ENCODE measurements around the gene ZNF521. TPM values are rescaled to one million over a fixed set of nuclear protein-coding genes. Genes with fewer than 3 reads are reported as not detected.

The ZNF521 gene
- total and polyA plus RNA-seq, 2 of the 13 experiments (the other 11 are each of a cell fraction or from before 2014, with no cell fraction given): 0.02 TPM; not detected in 1

- no TSS peak for BruUV-seq (replicated peaks)
- Histone ChIP-seq H3K27me3 (ENCODE audit: control insufficient read depth in 1 of 2, insufficient read depth in 2 of 2, low read length in 2 of 2) (no peaks in the 10 kb centered on the region), H3K9ac (ENCODE audit: insufficient read depth, low read depth, low read length) (no peak overlapping the region), H4K20me1 (ENCODE audit: insufficient read depth, low read length) (no peaks in the 10 kb centered on the region), H2AFZ (ENCODE audit: low read length) (no peak overlapping the region), H3K4me1 (ENCODE audit: insufficient read depth, low read length) (no peaks in the 10 kb centered on the region), H3K4me3 (replicated peaks in 1 of 3; ENCODE audit: insufficient read depth in 1 of 3, low read depth in 2 of 3, low read length in 3 of 3) (no peak overlapping the region), H3K27ac (ENCODE audit: extremely low read length, insufficient read depth, low read length) (no peak overlapping the region), H3K36me3 (replicated peaks in 1 of 2; ENCODE audit: control insufficient read depth in 1 of 2, insufficient read depth in 2 of 2, low read length in 2 of 2) (no peaks in the 10 kb centered on the region), H3K4me2 (ENCODE audit: low read depth, low read length) (no peak overlapping the region), H3K9me3 (ENCODE audit: low read length) (no peaks in the 10 kb centered on the region), H3K79me2 (ENCODE audit: insufficient read depth, low read length) (no peaks in the 10 kb centered on the region)
- DNase-seq (ENCODE audit: low spot score) (no peak), ATAC-seq (no peak), FAIRE-seq (no peak)
- TF ChIP-seq AKAP8 (CRISPR knock-in tag; IDR thresholded peaks at IDR 0.05) (no peak), SCMH1 (CRISPR knock-in tag; IDR thresholded peaks at IDR 0.05; ENCODE audit: borderline replicate concordance) (no peak)
- intact Hi-C loops (cut with micrococcal nuclease; ENCODE audit: unreplicated experiment): loop anchor here (10.0 kb wide), 1 partner anchor 75 kb away; no protein-coding TSS in a partner anchor
- in situ Hi-C loops (cut with HindIII; ENCODE audit: extremely low pct_ligation_motif_present, low pct_unique_long_range_greater_than_20kb): no loop called here
- ChIA-PET CTCF (ENCODE audit: low intra/inter-chr PET ratio, low total read pairs) (no interaction called here), POLR2A (no interaction called here)
- WGBS (ENCODE audit: low lambda C conversion rate): 14% methylated on average over 1 of the region's 1 CpG
Observed at GRCh38 chr18:25169701-25170100, 182.3 kb downstream of the ZNF521 start.

DNA sequence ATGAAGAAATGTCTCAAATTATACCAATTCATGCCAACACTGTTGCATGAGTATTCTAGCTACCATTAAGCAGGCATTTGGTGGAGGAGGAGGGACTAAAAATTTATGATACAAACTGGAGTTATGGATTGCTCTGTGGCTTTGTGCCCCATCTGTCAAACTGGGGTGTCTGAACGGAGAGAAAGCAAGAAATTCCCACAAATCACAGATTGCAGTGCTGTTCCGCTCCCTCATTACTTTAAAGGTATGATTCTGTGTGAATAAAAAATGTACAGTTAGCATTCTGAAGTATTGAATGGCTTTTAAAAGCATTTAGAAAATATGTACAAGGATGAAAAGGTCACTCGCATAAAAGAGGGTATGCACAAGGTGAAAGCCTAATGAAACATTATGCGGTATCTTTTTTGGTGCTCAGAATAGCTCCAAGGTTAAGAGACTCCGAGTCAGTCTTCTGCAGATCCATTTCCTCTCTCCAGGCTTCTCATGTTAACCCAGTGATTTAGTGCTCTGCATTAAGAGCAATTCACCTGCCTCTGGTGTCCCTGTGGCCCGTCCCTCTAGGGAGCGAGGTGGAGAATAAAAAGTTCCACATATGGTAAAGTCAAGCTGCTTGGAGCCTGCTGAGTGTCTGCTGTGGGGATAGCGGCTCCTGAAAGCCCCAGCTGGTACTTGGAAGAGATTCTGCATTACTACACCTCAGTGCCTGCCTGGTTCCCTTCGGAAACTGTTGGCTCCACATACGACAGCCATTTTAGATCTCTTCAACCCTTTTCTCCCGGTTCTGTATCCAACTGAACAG lies 184.2 kb downstream of the ZNF521 start:
- ChIA-PET POLR2A (no interaction called here), CTCF (ENCODE audit: low intra/inter-chr PET ratio, low total read pairs) (no interaction called here)
- FAIRE-seq: no peak
- H3K9ac ChIP-seq (ENCODE audit: insufficient read depth, low read depth, low read length): no peak overlapping the region
- H3K9me3 ChIP-seq (ENCODE audit: low read length): no peaks in the 10 kb centered on the region
- H3K4me1 ChIP-seq (ENCODE audit: insufficient read depth, low read length): no peaks in the 10 kb centered on the region
- no peak overlapping the region for H3K4me2 ChIP-seq (ENCODE audit: low read depth, low read length)
- ATAC-seq: no peak
- H3K27ac ChIP-seq (ENCODE audit: extremely low read length, insufficient read depth, low read length): no peak overlapping the region
- 16% methylated on average over 11 of the region's 11 CpGs for WGBS (ENCODE audit: low lambda C conversion rate)
- H3K36me3 ChIP-seq (replicated peaks in 1 of 2; ENCODE audit: control insufficient read depth in 1 of 2, insufficient read depth in 2 of 2, low read length in 2 of 2): no peaks in the 10 kb centered on the region
- DNase-seq (ENCODE audit: low spot score): no peak
- no TSS peak for BruUV-seq (replicated peaks)
- H3K27me3 ChIP-seq (ENCODE audit: control insufficient read depth in 1 of 2, insufficient read depth in 2 of 2, low read length in 2 of 2): no peaks in the 10 kb centered on the region
- in situ Hi-C loops (cut with HindIII; ENCODE audit: extremely low pct_ligation_motif_present, low pct_unique_long_range_greater_than_20kb) (no loop called here), intact Hi-C loops (cut with micrococcal nuclease; ENCODE audit: unreplicated experiment) (loop anchor here (10.0 kb wide), 1 partner anchor 77 kb away; no protein-coding TSS in a partner anchor)
- H3K4me3 ChIP-seq (replicated peaks in 1 of 3; ENCODE audit: insufficient read depth in 1 of 3, low read depth in 2 of 3, low read length in 3 of 3): no peak overlapping the region
- no peaks in the 10 kb centered on the region for H3K79me2 ChIP-seq (ENCODE audit: insufficient read depth, low read length)
- no peaks in the 10 kb centered on the region for H4K20me1 ChIP-seq (ENCODE audit: insufficient read depth, low read length)
- H2AFZ ChIP-seq (ENCODE audit: low read length): no peak overlapping the region
- TF ChIP-seq, protein P1, sequence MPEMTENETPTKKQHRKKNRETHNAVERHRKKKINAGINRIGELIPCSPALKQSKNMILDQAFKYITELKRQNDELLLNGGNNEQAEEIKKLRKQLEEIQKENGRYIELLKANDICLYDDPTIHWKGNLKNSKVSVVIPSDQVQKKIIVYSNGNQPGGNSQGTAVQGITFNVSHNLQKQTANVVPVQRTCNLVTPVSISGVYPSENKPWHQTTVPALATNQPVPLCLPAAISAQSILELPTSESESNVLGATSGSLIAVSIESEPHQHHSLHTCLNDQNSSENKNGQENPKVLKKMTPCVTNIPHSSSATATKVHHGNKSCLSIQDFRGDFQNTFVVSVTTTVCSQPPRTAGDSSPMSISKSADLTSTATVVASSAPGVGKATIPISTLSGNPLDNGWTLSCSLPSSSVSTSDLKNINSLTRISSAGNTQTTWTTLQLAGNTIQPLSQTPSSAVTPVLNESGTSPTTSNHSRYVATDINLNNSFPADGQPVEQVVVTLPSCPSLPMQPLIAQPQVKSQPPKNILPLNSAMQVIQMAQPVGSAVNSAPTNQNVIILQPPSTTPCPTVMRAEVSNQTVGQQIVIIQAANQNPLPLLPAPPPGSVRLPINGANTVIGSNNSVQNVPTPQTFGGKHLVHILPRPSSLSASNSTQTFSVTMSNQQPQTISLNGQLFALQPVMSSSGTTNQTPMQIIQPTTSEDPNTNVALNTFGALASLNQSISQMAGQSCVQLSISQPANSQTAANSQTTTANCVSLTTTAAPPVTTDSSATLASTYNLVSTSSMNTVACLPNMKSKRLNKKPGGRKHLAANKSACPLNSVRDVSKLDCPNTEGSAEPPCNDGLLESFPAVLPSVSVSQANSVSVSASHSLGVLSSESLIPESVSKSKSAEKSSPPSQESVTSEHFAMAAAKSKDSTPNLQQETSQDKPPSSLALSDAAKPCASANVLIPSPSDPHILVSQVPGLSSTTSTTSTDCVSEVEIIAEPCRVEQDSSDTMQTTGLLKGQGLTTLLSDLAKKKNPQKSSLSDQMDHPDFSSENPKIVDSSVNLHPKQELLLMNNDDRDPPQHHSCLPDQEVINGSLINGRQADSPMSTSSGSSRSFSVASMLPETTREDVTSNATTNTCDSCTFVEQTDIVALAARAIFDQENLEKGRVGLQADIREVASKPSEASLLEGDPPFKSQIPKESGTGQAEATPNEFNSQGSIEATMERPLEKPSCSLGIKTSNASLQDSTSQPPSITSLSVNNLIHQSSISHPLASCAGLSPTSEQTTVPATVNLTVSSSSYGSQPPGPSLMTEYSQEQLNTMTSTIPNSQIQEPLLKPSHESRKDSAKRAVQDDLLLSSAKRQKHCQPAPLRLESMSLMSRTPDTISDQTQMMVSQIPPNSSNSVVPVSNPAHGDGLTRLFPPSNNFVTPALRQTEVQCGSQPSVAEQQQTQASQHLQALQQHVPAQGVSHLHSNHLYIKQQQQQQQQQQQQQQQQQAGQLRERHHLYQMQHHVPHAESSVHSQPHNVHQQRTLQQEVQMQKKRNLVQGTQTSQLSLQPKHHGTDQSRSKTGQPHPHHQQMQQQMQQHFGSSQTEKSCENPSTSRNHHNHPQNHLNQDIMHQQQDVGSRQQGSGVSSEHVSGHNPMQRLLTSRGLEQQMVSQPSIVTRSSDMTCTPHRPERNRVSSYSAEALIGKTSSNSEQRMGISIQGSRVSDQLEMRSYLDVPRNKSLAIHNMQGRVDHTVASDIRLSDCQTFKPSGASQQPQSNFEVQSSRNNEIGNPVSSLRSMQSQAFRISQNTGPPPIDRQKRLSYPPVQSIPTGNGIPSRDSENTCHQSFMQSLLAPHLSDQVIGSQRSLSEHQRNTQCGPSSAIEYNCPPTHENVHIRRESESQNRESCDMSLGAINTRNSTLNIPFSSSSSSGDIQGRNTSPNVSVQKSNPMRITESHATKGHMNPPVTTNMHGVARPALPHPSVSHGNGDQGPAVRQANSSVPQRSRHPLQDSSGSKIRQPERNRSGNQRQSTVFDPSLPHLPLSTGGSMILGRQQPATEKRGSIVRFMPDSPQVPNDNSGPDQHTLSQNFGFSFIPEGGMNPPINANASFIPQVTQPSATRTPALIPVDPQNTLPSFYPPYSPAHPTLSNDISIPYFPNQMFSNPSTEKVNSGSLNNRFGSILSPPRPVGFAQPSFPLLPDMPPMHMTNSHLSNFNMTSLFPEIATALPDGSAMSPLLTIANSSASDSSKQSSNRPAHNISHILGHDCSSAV (CRISPR knock-in tag; IDR thresholded peaks at IDR 0.05; ENCODE audit: borderline replicate concordance): no peak
- TF ChIP-seq SMC3 (IDR thresholded peaks at IDR 0.05; ENCODE audit: low read length) (no peak), BRF2 (CRISPR knock-in tag; IDR thresholded peaks at IDR 0.05) (no peak), ZNF891 (CRISPR knock-in tag; IDR thresholded peaks at IDR 0.05) (no peak)
- TF ChIP-seq, protein P2, sequence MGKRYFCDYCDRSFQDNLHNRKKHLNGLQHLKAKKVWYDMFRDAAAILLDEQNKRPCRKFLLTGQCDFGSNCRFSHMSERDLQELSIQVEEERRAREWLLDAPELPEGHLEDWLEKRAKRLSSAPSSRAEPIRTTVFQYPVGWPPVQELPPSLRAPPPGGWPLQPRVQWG (CRISPR knock-in tag; IDR thresholded peaks at IDR 0.05; ENCODE audit: borderline replicate concordance, low read depth): no peak
